Natural killer cell (primary cell): ENCODE results near the gene PROCA1. TPM values are rescaled to one million over a fixed set of nuclear protein-coding genes. Genes with fewer than 3 reads are reported as not detected.
"Not testable (repeated sequence)": the region's sequence is repeated elsewhere in the genome, so short reads cannot be mapped to it uniquely, and the experiment has no call there.

Experiments
- ATAC-seq, 3 donors: fragments of 150-1000 bp in 2 of 3; fragments of 200-7000 bp in 1 of 3; cut with Tn5 transposase; 1 replicate in 1 of 3; 2 replicates in 2 of 3; pipeline ENCODE4 v1.10.0; 2021; ENCODE audit warnings: mild to moderate bottlenecking in 2 of 3, moderate library complexity in 2 of 3
- DNase-seq, 2 donors: peaks; one replicate each; pipeline versions ENCODE4 v3.0.0 to v3.0.0-alpha.2; 2013 to 2021; ENCODE audit warnings: mixed read lengths in 1 of 2
- H3K27ac ChIP-seq: one replicate; pipeline ENCODE4 v1.5.1; 2013; ENCODE audit warnings: mild to moderate bottlenecking, low read length
- H3K27me3 ChIP-seq: one replicate; pipeline ENCODE4 v1.6.1; 2013; ENCODE audit warnings: low read length; ENCODE audit not compliant: control insufficient read depth, insufficient read depth
- H3K36me3 ChIP-seq: one replicate; pipeline ENCODE4 v1.6.1; 2013; ENCODE audit warnings: low read length; ENCODE audit not compliant: control insufficient read depth, insufficient read depth
- H3K4me1 ChIP-seq: one replicate; pipeline ENCODE4 v1.6.1; 2013; ENCODE audit warnings: low read length; ENCODE audit not compliant: control insufficient read depth, insufficient read depth
- H3K4me3 ChIP-seq: one replicate; pipeline ENCODE4 v1.5.1; 2013; ENCODE audit warnings: low read length
- H3K9me3 ChIP-seq: one replicate; pipeline ENCODE4 v1.6.1; 2013; ENCODE audit warnings: low read length; ENCODE audit not compliant: control insufficient read depth, insufficient read depth
- H3K27ac Mint-ChIP-seq, 2 donors: one replicate each; pipeline ENCODE4 v1.8.0; 2022; ENCODE audit warnings: mild to moderate bottlenecking in 2 of 2, mixed read lengths in 2 of 2, moderate library complexity in 1 of 2
- H3K27me3 Mint-ChIP-seq, 2 donors: one replicate each; pipeline ENCODE4 v1.8.0; 2022; ENCODE audit warnings: low read depth in 2 of 2, mixed read lengths in 2 of 2
- H3K36me3 Mint-ChIP-seq: one replicate; pipeline ENCODE4 v1.8.0; 2022; ENCODE audit warnings: mixed read lengths
- H3K4me1 Mint-ChIP-seq, 2 donors: one replicate each; pipeline ENCODE4 v1.8.0; 2022; ENCODE audit warnings: mixed read lengths in 2 of 2
- H3K4me3 Mint-ChIP-seq: one replicate; pipeline ENCODE4 v1.8.0; 2022; ENCODE audit warnings: mild to moderate bottlenecking, moderate library complexity, mixed read lengths
- H3K9me3 Mint-ChIP-seq, 2 donors: one replicate each; pipeline ENCODE4 v1.8.0; 2022; ENCODE audit warnings: mixed read lengths in 2 of 2
- WGBS: methylation state at CpG from one replicate; pipeline ENCODE4 v1.1.7; 2013; ENCODE audit warnings: missing lambda C conversion rate; ENCODE audit not compliant: insufficient coverage; 5-methylcytosine and 5-hydroxymethylcytosine counted together
- intact Hi-C: fragments of 100-400 bp; cut with micrococcal nuclease; formaldehyde crosslinking; loops from one replicate; pipeline ENCODE4 v1.14.2; 2022
- total RNA-seq, 4 donors: library from RNA; stranded (reverse); fragments of 120-200 nt in 1 of 4; gene quantifications; one replicate each; pipeline versions ENCODE4 v1.2.3 to v1.2.4, GENCODE V29; 2013 to 2022
- TF ChIP-seq, protein P1 (sequence below): fragments of 200-600 bp; IDR thresholded peaks from one replicate; pipeline ENCODE4 v1.8.0; 2022; ENCODE audit warnings: antibody characterized with exemption

Gene PROCA1
- total RNA-seq, 3 donors from 2014 or later (not counting 1 experiment from before 2014, with no cell fraction given): 2.3 to 5.8 (median 3.6) TPM

DNA sequence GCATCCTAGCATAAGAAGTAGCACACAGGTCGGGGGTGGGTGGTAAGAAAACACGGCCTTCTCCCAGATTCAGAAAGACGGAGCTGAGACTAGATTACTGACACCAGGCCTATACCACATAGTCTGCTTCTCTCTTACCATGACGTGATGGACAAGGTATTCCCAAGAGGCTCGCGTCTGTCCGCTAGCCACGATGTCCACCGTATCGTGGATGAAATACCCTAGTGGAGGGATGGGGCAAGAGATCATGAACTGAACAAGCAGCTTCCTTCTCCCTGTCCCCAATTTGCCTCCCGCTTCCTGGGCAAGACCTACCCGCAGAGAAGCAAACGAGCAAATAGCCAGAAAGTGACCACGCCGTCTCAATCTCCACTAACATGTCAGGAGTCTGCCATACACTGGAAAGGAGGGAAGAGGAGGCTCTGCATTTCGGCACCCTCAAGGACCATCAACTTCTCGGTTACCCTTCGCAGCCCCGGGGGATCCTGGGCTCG, 13.5 kb upstream of the PROCA1 start:
- intact Hi-C loops: loop anchor here (5.0 kb wide), 3 partner anchors 37 to 567 kb away; partner anchors contain the start of genes FLOT2 and NUFIP2
- H3K27ac Mint-ChIP-seq: peak overlapping the region; percentile 36 to 63
- Histone ChIP-seq H3K9me3 (no peaks in the 10 kb centered on the region), H3K4me3 (no peak overlapping the region), H3K27me3 (no peaks in the 10 kb centered on the region), H3K27ac (no peak overlapping the region), H3K4me1 (peaks cover 66% of the 10 kb centered on the region), H3K36me3 (peaks cover 41% of the 10 kb centered on the region)
- TF ChIP-seq, protein P1, sequence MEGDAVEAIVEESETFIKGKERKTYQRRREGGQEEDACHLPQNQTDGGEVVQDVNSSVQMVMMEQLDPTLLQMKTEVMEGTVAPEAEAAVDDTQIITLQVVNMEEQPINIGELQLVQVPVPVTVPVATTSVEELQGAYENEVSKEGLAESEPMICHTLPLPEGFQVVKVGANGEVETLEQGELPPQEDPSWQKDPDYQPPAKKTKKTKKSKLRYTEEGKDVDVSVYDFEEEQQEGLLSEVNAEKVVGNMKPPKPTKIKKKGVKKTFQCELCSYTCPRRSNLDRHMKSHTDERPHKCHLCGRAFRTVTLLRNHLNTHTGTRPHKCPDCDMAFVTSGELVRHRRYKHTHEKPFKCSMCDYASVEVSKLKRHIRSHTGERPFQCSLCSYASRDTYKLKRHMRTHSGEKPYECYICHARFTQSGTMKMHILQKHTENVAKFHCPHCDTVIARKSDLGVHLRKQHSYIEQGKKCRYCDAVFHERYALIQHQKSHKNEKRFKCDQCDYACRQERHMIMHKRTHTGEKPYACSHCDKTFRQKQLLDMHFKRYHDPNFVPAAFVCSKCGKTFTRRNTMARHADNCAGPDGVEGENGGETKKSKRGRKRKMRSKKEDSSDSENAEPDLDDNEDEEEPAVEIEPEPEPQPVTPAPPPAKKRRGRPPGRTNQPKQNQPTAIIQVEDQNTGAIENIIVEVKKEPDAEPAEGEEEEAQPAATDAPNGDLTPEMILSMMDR: no peak
- peak overlapping the region; percentile 80 for H3K4me3 Mint-ChIP-seq
- DNase-seq (peak in 1 of 2 donors; percentile 39), ATAC-seq (no peak)
- no peaks in the 10 kb centered on the region for H3K36me3 Mint-ChIP-seq
- H3K9me3 Mint-ChIP-seq: no peaks in the 10 kb centered on the region
- no peaks in the 10 kb centered on the region for H3K27me3 Mint-ChIP-seq
- WGBS: 64% methylated on average over 20 of the region's 20 CpGs
- H3K4me1 Mint-ChIP-seq: peaks cover 47 to 48% of the 10 kb centered on the region in 2 donors

DNA sequence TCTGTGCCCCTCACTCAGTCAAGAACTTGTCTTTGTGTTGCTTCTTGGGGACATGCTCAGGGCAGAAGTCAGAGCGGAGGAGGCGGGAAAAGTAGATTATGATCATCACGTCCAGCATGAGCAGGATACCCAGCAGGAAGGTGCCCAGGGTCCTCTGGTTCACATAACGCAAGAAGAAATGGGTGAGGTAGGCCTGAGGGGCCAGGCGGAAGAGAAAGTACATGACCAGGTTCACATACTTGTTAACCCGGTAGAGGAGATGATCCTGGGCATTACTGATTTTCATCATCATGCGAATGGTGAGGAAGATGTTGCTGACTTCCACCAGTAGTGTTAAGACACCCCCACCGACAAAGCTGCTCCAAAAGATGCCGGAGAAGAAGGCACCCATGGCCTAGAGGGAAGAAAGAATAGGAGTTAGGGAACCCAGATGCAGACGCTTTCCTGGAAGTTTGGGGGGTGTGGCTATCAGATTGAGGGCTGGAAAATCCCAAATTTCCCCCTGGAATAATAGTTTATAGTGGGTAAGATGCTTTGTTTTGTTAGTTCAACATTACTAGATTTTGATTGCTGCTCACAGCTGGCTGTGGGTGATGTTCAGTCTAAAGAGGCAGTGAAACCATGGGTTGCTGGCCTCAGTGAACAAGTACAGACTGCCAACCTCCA, 12.9 kb upstream of the PROCA1 start:
- Histone ChIP-seq H3K27ac (no peak overlapping the region), H3K4me1 (peaks cover 67% of the 10 kb centered on the region), H3K36me3 (peaks cover 41% of the 10 kb centered on the region), H3K9me3 (no peaks in the 10 kb centered on the region), H3K4me3 (no peak overlapping the region), H3K27me3 (no peaks in the 10 kb centered on the region)
- Mint-ChIP-seq H3K4me3 (peak overlapping the region; percentile 80), H3K9me3 (no peaks in the 10 kb centered on the region), H3K36me3 (no peaks in the 10 kb centered on the region), H3K4me1 (peaks cover 53% of the 10 kb centered on the region in 2 donors), H3K27ac (peak overlapping the region in 1 of 2 donors; percentile 63), H3K27me3 (no peaks in the 10 kb centered on the region)
- DNase-seq (peak in 1 of 2 donors; percentile 23), ATAC-seq (no peak)
- WGBS: 89% methylated on average over 10 of the region's 10 CpGs
- intact Hi-C loops: loop anchor here (5.0 kb wide), 3 partner anchors 38 to 568 kb away; partner anchors contain the start of genes FLOT2 and NUFIP2
- TF ChIP-seq, protein P1: no peak

DNA sequence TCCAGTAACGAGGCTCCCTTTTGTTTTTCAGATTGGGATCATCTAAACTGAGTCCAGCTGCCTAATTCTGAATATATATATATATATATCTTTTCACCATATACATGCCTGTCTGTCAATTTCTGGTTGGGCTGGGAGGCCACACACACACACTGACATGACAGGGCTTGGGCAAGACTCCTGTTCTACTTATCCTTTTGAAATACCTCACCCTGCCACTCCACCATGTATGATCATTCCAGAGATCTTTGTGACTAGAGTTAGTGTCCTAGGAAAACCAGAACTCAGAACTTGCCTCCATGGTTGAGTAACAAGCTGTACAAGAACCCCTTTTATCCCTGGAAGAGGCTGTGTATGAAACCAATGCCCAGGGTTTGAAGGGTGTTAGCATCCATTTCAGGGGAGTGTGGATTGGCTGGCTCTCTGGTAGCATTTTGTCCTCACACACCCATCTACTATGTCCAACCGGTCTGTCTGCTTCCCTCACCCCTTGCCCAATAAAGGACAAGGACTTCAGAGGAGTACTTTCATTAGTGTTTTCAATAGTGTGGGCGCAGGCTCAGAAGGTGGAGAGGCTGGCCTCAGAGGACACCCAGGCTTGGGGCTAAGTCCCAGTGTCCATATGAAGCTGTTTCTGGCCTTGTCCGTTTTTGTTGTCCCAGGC, 12.3 kb upstream of the PROCA1 start:
- H3K9me3 Mint-ChIP-seq, H3K36me3 Mint-ChIP-seq, H3K27ac ChIP-seq, DNase-seq, H3K27me3 Mint-ChIP-seq, ATAC-seq, H3K4me3 ChIP-seq, intact Hi-C loops, H3K27me3 ChIP-seq, H3K9me3 ChIP-seq: not testable (repeated sequence)
- H3K4me3 Mint-ChIP-seq: peak overlapping the region; percentile 80
- peaks cover 56% of the 10 kb centered on the region in 2 donors for H3K4me1 Mint-ChIP-seq
- H3K27ac Mint-ChIP-seq: peak overlapping the region in 1 of 2 donors; percentile 63
- Histone ChIP-seq H3K4me1 (peaks cover 66% of the 10 kb centered on the region), H3K36me3 (peaks cover 41% of the 10 kb centered on the region)
- 94% methylated on average over 3 of the region's 4 CpGs for WGBS

DNA sequence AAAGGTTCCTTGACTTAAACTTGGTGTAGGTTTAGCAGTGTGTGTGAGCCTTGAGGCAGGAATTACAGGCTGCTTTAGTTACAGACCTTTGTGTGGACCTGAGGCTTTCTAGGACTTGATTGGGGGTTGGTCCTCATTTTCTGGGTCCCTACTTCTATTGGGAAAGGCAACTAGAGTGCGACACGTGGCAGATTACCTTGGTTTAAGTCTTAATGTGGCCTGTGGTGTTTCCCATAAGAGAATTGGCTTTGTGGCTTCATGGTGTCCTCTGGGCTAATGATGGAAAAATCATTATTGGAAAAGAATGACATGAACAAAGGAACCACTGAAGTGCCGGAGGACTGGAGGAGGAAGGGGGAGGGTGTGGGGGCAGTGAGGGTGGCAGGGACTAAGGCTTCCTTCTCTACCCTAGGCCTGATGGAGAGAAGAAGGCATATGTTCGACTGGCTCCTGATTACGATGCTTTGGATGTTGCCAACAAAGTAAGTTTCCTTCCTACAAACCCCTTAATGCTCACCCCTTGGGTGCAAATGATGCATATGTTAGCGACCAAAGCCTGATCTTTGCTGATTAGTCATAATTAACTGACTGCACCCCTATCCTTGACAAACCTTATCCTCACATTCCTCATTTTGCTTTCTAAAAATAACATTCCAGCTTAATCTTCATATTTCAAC, 11.6 kb upstream of the PROCA1 start:
- Mint-ChIP-seq H3K36me3 (no peaks in the 10 kb centered on the region), H3K4me1 (peaks cover 53 to 56% of the 10 kb centered on the region in 2 donors), H3K9me3 (no peaks in the 10 kb centered on the region), H3K27me3 (peaks cover 0 to 6% of the 10 kb centered on the region in 2 donors), H3K4me3 (peak overlapping the region; percentile 10), H3K27ac (no peak overlapping the region)
- Histone ChIP-seq H3K36me3 (peaks cover 41% of the 10 kb centered on the region), H3K4me3 (no peak overlapping the region), H3K27me3 (no peaks in the 10 kb centered on the region), H3K27ac (no peak overlapping the region), H3K4me1 (peaks cover 65% of the 10 kb centered on the region), H3K9me3 (no peaks in the 10 kb centered on the region)
- no peak for DNase-seq
- ATAC-seq: no peak
- TF ChIP-seq, protein P1: no peak
- WGBS: 89% methylated on average over 6 of the region's 6 CpGs
- intact Hi-C loops: no loop called here
